HCT116 (cell line): ENCODE measurements around the gene CTNNA1. TPM values are rescaled to one million over a fixed set of nuclear protein-coding genes. Genes with fewer than 3 reads are reported as not detected.

Experiments used
- ATAC-seq: fragments of 200-7000 bp; cut with Tn5 transposase; 2 replicates; pipeline ENCODE4 v1.9.1; 2020; ENCODE audit warnings: mild to moderate bottlenecking, moderate library complexity
- BruUV-seq: library from RNA; stranded (reverse); fragments of 400-500 nt; replicated peaks from 2 replicates; lab custom pipeline; 2021; lab: Mats Ljungman, UMichigan
- CTCF ChIA-PET: fragments of 300-600 bp; sonication (Branson Sonifier 250); formaldehyde crosslinking; loops from one replicate; lab custom pipeline; 2021; ENCODE audit warnings: antibody characterized with exemption; lab: Charles Lee
- POLR2A ChIA-PET: fragments of 300-600, 350-600 bp; sonication (Branson Sonifier 250); formaldehyde crosslinking; loops from one replicate; lab custom pipeline; 2021; ENCODE audit warnings: antibody characterized with exemption; lab: Charles Lee
- RAD21 ChIA-PET, 2 experiments: fragments of 300-600 bp; sonication (Branson Sonifier 250); formaldehyde crosslinking; loops; one replicate each; lab custom pipeline; 2023; ENCODE audit warnings: low total read pairs in 2 of 2; ENCODE audit not compliant: uncharacterized antibody in 2 of 2, unreplicated experiment in 2 of 2, low non-redundant PET in 1 of 2; lab: Charles Lee
- DNase-seq: peaks from one replicate; pipeline ENCODE4 v3.0.0-alpha.2; 2010; ENCODE audit warnings: low read depth, low spot score
- H2AFZ ChIP-seq: fragments of 200-600 bp; shearing (Covaris generic), sonication (generic); 2 replicates; pipeline ENCODE4 v1.6.1; 2017; ENCODE audit warnings: low read depth, mixed run types, mixed read lengths, antibody characterized with exemption, low read length; ENCODE audit not compliant: poor library complexity, severe bottlenecking
- H3K27ac ChIP-seq: 2 replicates; pipeline ENCODE4 v1.5.1; 2012; ENCODE audit warnings: low read depth, low read length
- H3K27me3 ChIP-seq: fragments of 200-600 bp; sonication (generic); 2 replicates; pipeline ENCODE4 v1.6.1; 2016; ENCODE audit warnings: mixed run types, low read length, mixed read lengths; ENCODE audit not compliant: insufficient read depth
- H3K36me3 ChIP-seq, 2 experiments: fragments of 200-500 bp in 1 of 2; fragments of 200-600 bp in 1 of 2; sonication (Bioruptor generic) in 1 of 2; sonication (generic) in 1 of 2; 2 replicates each; pipeline versions ENCODE4 v1.5.1 to v1.6.1; 2014 to 2016; ENCODE audit warnings: low read length in 2 of 2, inconsistent platforms in 1 of 2, mixed read lengths in 1 of 2, mixed run types in 1 of 2; ENCODE audit not compliant: insufficient read depth in 2 of 2, control insufficient read depth in 1 of 2
- H3K4me1 ChIP-seq, 2 experiments: fragments of 200-600 bp in 1 of 2; sonication (generic) in 1 of 2; 2 replicates each; pipeline versions ENCODE4 v1.5.1 to v1.6.1; 2012 to 2017; ENCODE audit warnings: low read length in 2 of 2, inconsistent platforms in 1 of 2, mild to moderate bottlenecking in 1 of 2, mixed read lengths in 1 of 2, mixed run types in 1 of 2, moderate library complexity in 1 of 2; ENCODE audit not compliant: insufficient read depth in 2 of 2, control insufficient read depth in 1 of 2
- H3K4me2 ChIP-seq: fragments of 200-600 bp; sonication (generic); 2 replicates; pipeline ENCODE4 v1.6.1; 2017; ENCODE audit warnings: mixed run types, low read length, mixed read lengths
- H3K4me3 ChIP-seq, 2 experiments: fragments of 200-600 bp in 1 of 2; sonication (generic) in 1 of 2; replicated peaks in 1 of 2; 2 replicates each; pipeline ENCODE4 v1.5.1; 2011 to 2016; ENCODE audit warnings: low read length in 2 of 2, control low read depth in 1 of 2, low read depth in 1 of 2, mild to moderate bottlenecking in 1 of 2, mixed read lengths in 1 of 2, mixed run types in 1 of 2
- H3K79me2 ChIP-seq: fragments of 200-600 bp; sonication (generic); 2 replicates; pipeline ENCODE4 v1.6.1; 2017; ENCODE audit warnings: mild to moderate bottlenecking, mixed run types, low read length, moderate library complexity, mixed read lengths; ENCODE audit not compliant: insufficient read depth
- H3K9ac ChIP-seq: fragments of 200-600 bp; sonication (generic); 2 replicates; pipeline ENCODE4 v1.6.1; 2016; ENCODE audit warnings: low read length, mixed read lengths
- H3K9me2 ChIP-seq: fragments of 200-600 bp; sonication (generic), shearing (Covaris generic); 2 replicates; pipeline ENCODE4 v1.6.1; 2017; ENCODE audit warnings: mixed run types, mild to moderate bottlenecking, moderate library complexity; ENCODE audit not compliant: insufficient read depth
- H3K9me3 ChIP-seq, 2 experiments: fragments of 200-500 bp in 1 of 2; fragments of 200-600 bp in 1 of 2; sonication (Bioruptor generic) in 1 of 2; sonication (generic) in 1 of 2; 2 replicates each; pipeline ENCODE4 v1.6.1; 2014 to 2017; ENCODE audit warnings: low read length in 2 of 2, mixed read lengths in 2 of 2, inconsistent platforms in 1 of 2, low read depth in 1 of 2, mild to moderate bottlenecking in 1 of 2, mixed run types in 1 of 2, moderate library complexity in 1 of 2; ENCODE audit not compliant: control insufficient read depth in 1 of 2, insufficient read depth in 1 of 2
- H4K20me1 ChIP-seq: fragments of 200-600 bp; sonication (generic), shearing (Covaris generic); 2 replicates; pipeline ENCODE4 v1.6.1; 2017; ENCODE audit warnings: mixed run types, mild to moderate bottlenecking, moderate library complexity; ENCODE audit not compliant: insufficient read depth
- ATF3 ChIP-seq: IDR thresholded peaks from 2 replicates; pipeline ENCODE4 v1.6.1; 2012
- EGR1 ChIP-seq: IDR thresholded peaks from 2 replicates; pipeline ENCODE4 v1.6.1; 2012; ENCODE audit warnings: low read depth
- ELF1 ChIP-seq: IDR thresholded peaks from 2 replicates; pipeline ENCODE4 v1.6.1; 2012; ENCODE audit warnings: low read depth, borderline replicate concordance
- EZH2 ChIP-seq: fragments of 200-600 bp; sonication (generic); IDR thresholded peaks from 2 replicates; pipeline ENCODE4 v1.6.1; 2017; ENCODE audit warnings: antibody characterized with exemption, mixed run types
- EZH2phosphoT487 ChIP-seq: fragments of 200-600 bp; IDR thresholded peaks from 2 replicates; pipeline ENCODE4 v1.6.1; 2018; ENCODE audit warnings: antibody characterized with exemption, borderline replicate concordance
- FOSL1 ChIP-seq: IDR thresholded peaks from 2 replicates; pipeline ENCODE4 v1.6.1; 2012; ENCODE audit warnings: low read depth
- JUND ChIP-seq: IDR thresholded peaks from 2 replicates; pipeline ENCODE4 v1.6.1; 2012
- MAX ChIP-seq: IDR thresholded peaks from 2 replicates; pipeline ENCODE4 v1.6.1; 2012
- POLR2A ChIP-seq: IDR thresholded peaks from 2 replicates; pipeline ENCODE4 v1.7.0; 2011; ENCODE audit warnings: borderline replicate concordance; ENCODE audit not compliant: insufficient read depth, insufficient read length; ENCODE audit errors: extremely low read depth
- RAD21 ChIP-seq: IDR thresholded peaks from 2 replicates; pipeline ENCODE4 v1.6.1; 2012; ENCODE audit warnings: low read depth, mild to moderate bottlenecking
- REST ChIP-seq: IDR thresholded peaks from 2 replicates; pipeline ENCODE4 v1.6.1; 2012; ENCODE audit warnings: low read depth
- SIN3A ChIP-seq: IDR thresholded peaks from 2 replicates; pipeline ENCODE4 v1.6.1; 2012; ENCODE audit warnings: low read depth
- SP1 ChIP-seq: IDR thresholded peaks from 2 replicates; pipeline ENCODE4 v1.6.1; 2012; ENCODE audit warnings: low read depth
- TCF7L2 ChIP-seq: IDR thresholded peaks from 2 replicates; pipeline ENCODE4 v1.7.0; 2011; ENCODE audit warnings: borderline replicate concordance, inconsistent platforms; ENCODE audit not compliant: insufficient read depth, insufficient read length; ENCODE audit errors: extremely low read depth
- YY1 ChIP-seq: IDR thresholded peaks from 2 replicates; pipeline ENCODE4 v1.6.1; 2011; ENCODE audit warnings: low read length, low read depth, moderate library complexity, mild to moderate bottlenecking; ENCODE audit not compliant: insufficient replicate concordance; ENCODE audit errors: extremely low read depth
- ZBTB33 ChIP-seq: IDR thresholded peaks from 2 replicates; pipeline ENCODE4 v1.6.1; 2011; ENCODE audit warnings: mild to moderate bottlenecking, low read length, moderate library complexity; ENCODE audit not compliant: insufficient replicate concordance; ENCODE audit errors: extremely low read depth
- ZFX ChIP-seq: fragments of 450-650 bp; IDR thresholded peaks from 2 replicates; pipeline ENCODE4 v1.6.1; 2017
- ZNF274 ChIP-seq: fragments of 200-500 bp; sonication (Bioruptor generic); IDR thresholded peaks from 2 replicates; pipeline ENCODE4 v1.6.1; 2014; ENCODE audit warnings: mild to moderate bottlenecking, low read depth, low read length, inconsistent platforms
- intact Hi-C: fragments of 100-400 bp; cut with micrococcal nuclease; formaldehyde crosslinking; loops from 2 replicates; pipeline ENCODE4 v1.10.0; 2022
- total RNA-seq: library from RNA; stranded (reverse); gene quantifications from one replicate; pipeline ENCODE4 v1.2.1, GENCODE V29; 2021; ENCODE audit not compliant: unreplicated experiment

Gene CTNNA1
- total RNA-seq, 1 experiment from 2014 or later = 313 TPM

GRCh38 chr5:138929571-138929955 is 176.3 kb downstream of the CTNNA1 start:
- POLR2A ChIA-PET = no interaction called here
- RAD21 ChIA-PET = no interaction called here
- Histone ChIP-seq H3K27me3 (no peaks in the 10 kb centered on the region), H3K4me2 (no peak overlapping the region), H3K9ac (no peak overlapping the region), H4K20me1 (no peaks in the 10 kb centered on the region), H3K79me2 (no peaks in the 10 kb centered on the region), H3K9me2 (no peaks in the 10 kb centered on the region), H3K4me3 (no peak overlapping the region), H3K27ac (no peak overlapping the region), H3K9me3 (no peaks in the 10 kb centered on the region), H3K4me1 (no peaks in the 10 kb centered on the region), H3K36me3 (peaks cover 34 to 49% of the 10 kb centered on the region in 2 experiments), H2AFZ (no peak overlapping the region)
- no TSS peak for BruUV-seq
- intact Hi-C loops = no loop called here
- no peak for TF ChIP-seq JUND
- no peak for TF ChIP-seq TCF7L2
- no peak for TF ChIP-seq ZBTB33
- no peak for TF ChIP-seq RAD21
- TF ChIP-seq SP1 = no peak
- TF ChIP-seq EZH2phosphoT487 = no peak
- no peak for TF ChIP-seq REST
- no peak for TF ChIP-seq MAX
- no peak for TF ChIP-seq POLR2A
- TF ChIP-seq ZFX = no peak
- no peak for TF ChIP-seq SIN3A
- no peak for TF ChIP-seq YY1
- no peak for TF ChIP-seq ELF1
- TF ChIP-seq FOSL1 = no peak
- TF ChIP-seq EZH2 = no peak
- no peak for TF ChIP-seq ZNF274
- no peak for TF ChIP-seq EGR1
- TF ChIP-seq ATF3 = no peak
- ATAC-seq = no peak
- CTCF ChIA-PET = no interaction called here
- DNase-seq = no peak
